Fibroblast of lung (primary cell): ENCODE results near the gene USP7. TPM values are rescaled to one million over a fixed set of nuclear protein-coding genes. Genes with fewer than 3 reads are reported as not detected.
A peak's percentile ranks its signal among the peaks of the same experiment; 100 is the strongest.

Source experiments
- DNase-seq, 2 donors: peaks; one replicate each; pipeline versions ENCODE4 v3.0.0 to v3.0.0-alpha.2; 2010; ENCODE audit warnings: low read depth in 2 of 2
- H2AFZ ChIP-seq: 2 replicates; pipeline ENCODE4 v1.5.1; 2012; ENCODE audit warnings: low read length, control low read depth, inconsistent platforms
- H3K27ac ChIP-seq: 2 replicates; pipeline ENCODE4 v1.5.1; 2011; ENCODE audit warnings: low read length, control low read depth; ENCODE audit not compliant: insufficient read depth
- H3K27me3 ChIP-seq: 2 replicates; pipeline ENCODE4 v1.5.1; 2011; ENCODE audit warnings: mild to moderate bottlenecking, low read length; ENCODE audit not compliant: control insufficient read depth, insufficient read depth
- H3K36me3 ChIP-seq: 2 replicates; pipeline ENCODE4 v1.5.1; 2011; ENCODE audit warnings: low read length; ENCODE audit not compliant: control insufficient read depth, insufficient read depth
- H3K4me1 ChIP-seq: 2 replicates; pipeline ENCODE4 v1.5.1; 2011; ENCODE audit warnings: low read length; ENCODE audit not compliant: control insufficient read depth, insufficient read depth; ENCODE audit errors: extremely low read depth
- H3K4me2 ChIP-seq: 2 replicates; pipeline ENCODE4 v1.5.1; 2011; ENCODE audit warnings: low read length, control low read depth; ENCODE audit not compliant: insufficient read depth; ENCODE audit errors: extremely low read depth
- H3K4me3 ChIP-seq, 4 experiments: fragments of 200-600 bp in 1 of 4; sonication (generic) in 1 of 4; replicated peaks in 1 of 4; 2 replicates each; pipeline ENCODE4 v1.5.1; 2011 to 2016; ENCODE audit warnings: low read length in 4 of 4, low read depth in 3 of 4, mild to moderate bottlenecking in 3 of 4, control low read depth in 2 of 4, inconsistent platforms in 1 of 4, mixed read lengths in 1 of 4; ENCODE audit not compliant: insufficient read depth in 1 of 4; ENCODE audit errors: control extremely low read depth in 1 of 4
- H3K79me2 ChIP-seq: 2 replicates; pipeline ENCODE4 v1.5.1; 2012; ENCODE audit warnings: mild to moderate bottlenecking, low read length, inconsistent platforms; ENCODE audit not compliant: control insufficient read depth, insufficient read depth
- H3K9ac ChIP-seq: 2 replicates; pipeline ENCODE4 v1.5.1; 2011; ENCODE audit warnings: mild to moderate bottlenecking, low read length, control low read depth; ENCODE audit not compliant: insufficient read depth
- H3K9me3 ChIP-seq: 2 replicates; pipeline ENCODE4 v1.5.1; 2012; ENCODE audit warnings: low read depth, low read length; ENCODE audit not compliant: control insufficient read depth, insufficient read depth
- H4K20me1 ChIP-seq: 2 replicates; pipeline ENCODE4 v1.5.1; 2011; ENCODE audit warnings: low read length; ENCODE audit not compliant: control insufficient read depth, insufficient read depth; ENCODE audit errors: extremely low read depth
- CTCF ChIP-seq, 2 donors: IDR thresholded peaks in 1 of 2; conservative IDR thresholded peaks in 1 of 2; 1 replicate in 1 of 2; 2 replicates in 1 of 2; pipeline ENCODE4 v1.5.1; 2011 to 2012; ENCODE audit warnings: low read length in 2 of 2, control low read depth in 1 of 2, inconsistent platforms in 1 of 2, low read depth in 1 of 2, mild to moderate bottlenecking in 1 of 2
- EZH2 ChIP-seq: IDR thresholded peaks from 2 replicates; pipeline ENCODE4 v1.5.1; 2012; ENCODE audit warnings: low read length, control low read depth, mild to moderate bottlenecking; ENCODE audit errors: missing control alignments
- polyA plus RNA-seq, 2 donors: library from polyadenylated mRNA; depleted of rRNA in 1 of 2; stranded (reverse) in 1 of 2; unstranded in 1 of 2; fragments of >200 nt; gene quantifications; 2 replicates each; pipeline ENCODE4 v1.2.1, GENCODE V29; 2011 to 2012; ENCODE audit warnings: missing spikeins in 1 of 2
- total RNA-seq: library from RNA; depleted of rRNA; stranded (reverse); fragments of >200 nt; gene quantifications from 2 replicates; pipeline ENCODE4 v1.2.1, GENCODE V29; 2014

The USP7 gene
- total and polyA plus RNA-seq, 2 donors (not counting 1 experiment from before 2014, with no cell fraction given): 22.5 to 48.7 TPM

DNA sequence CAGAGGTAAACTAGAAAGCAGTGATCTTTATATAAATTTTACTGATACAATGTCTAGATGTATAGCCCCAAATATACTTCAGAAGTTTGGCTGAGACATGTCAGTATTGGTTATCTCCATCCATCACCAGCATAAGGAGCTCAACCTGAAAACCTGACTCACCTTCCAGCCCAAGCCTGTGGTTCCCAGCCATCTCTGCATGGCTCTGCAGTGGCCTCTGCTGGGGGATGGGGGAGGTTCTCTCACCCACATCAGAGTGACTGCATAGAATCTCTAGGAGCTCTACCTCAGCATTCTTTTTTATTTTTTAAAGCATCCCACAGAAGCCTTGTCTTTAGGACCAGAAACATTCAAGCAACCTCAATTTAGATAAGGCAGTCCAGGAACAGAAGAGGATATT, 27.3 kb downstream of the USP7 start:
- no peak for TF ChIP-seq EZH2
- TF ChIP-seq CTCF (conservative IDR thresholded peaks at IDR 0.05 in 1 of 2, IDR thresholded peaks at IDR 0.05 in 1 of 2; ENCODE audit: low read depth in 1 of 2, low read length in 2 of 2): peak; percentile 57 to 71
- Histone ChIP-seq H3K27me3 (no peaks in the 10 kb centered on the region), H3K4me2 (no peak overlapping the region), H3K79me2 (peaks cover 97% of the 10 kb centered on the region), H3K36me3 (no peaks in the 10 kb centered on the region), H3K4me1 (no peaks in the 10 kb centered on the region), H3K27ac (no peak overlapping the region), H4K20me1 (peaks cover 21% of the 10 kb centered on the region), H3K9me3 (no peaks in the 10 kb centered on the region), H2AFZ (no peak overlapping the region), H3K9ac (no peak overlapping the region), H3K4me3 (no peak overlapping the region)
- peak; percentile 30 to 77 for DNase-seq

GRCh38 chr16:8935989-8936388, 27.7 kb downstream of the USP7 start:
- Histone ChIP-seq H3K9me3 (no peaks in the 10 kb centered on the region), H3K79me2 (peaks cover 96% of the 10 kb centered on the region), H3K4me1 (no peaks in the 10 kb centered on the region), H3K27me3 (no peaks in the 10 kb centered on the region), H3K27ac (no peak overlapping the region), H3K4me2 (no peak overlapping the region), H3K4me3 (no peak overlapping the region), H4K20me1 (peaks cover 22% of the 10 kb centered on the region), H3K9ac (no peak overlapping the region), H2AFZ (no peak overlapping the region), H3K36me3 (no peaks in the 10 kb centered on the region)
- no peak for DNase-seq
- TF ChIP-seq EZH2 (no peak), CTCF (conservative IDR thresholded peaks at IDR 0.05 in 1 of 2, IDR thresholded peaks at IDR 0.05 in 1 of 2; ENCODE audit: low read depth in 1 of 2, low read length in 2 of 2) (peak in 1 of 2 donors; percentile 28)

DNA sequence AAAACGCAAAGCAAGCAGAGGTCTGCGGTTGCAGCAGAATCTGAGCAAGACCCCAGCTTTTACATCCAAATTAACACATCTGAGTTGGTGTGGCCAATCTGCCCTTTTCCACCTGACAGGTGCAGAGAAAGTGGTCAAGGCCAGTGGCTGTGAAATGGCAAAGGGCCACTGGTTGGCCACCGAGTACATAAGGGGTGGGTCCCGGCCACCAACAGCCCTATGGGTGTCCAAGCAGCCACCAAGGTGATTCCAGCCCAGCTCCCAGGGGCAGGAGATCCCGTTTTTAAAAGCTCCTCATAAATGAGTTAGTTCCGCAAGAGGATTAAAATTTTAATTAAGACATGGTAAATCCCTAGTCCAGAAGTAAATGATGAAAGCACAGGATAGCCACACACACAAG, 29.1 kb downstream of the USP7 start:
- Histone ChIP-seq H3K9me3 (no peaks in the 10 kb centered on the region), H2AFZ (no peak overlapping the region), H3K27me3 (no peaks in the 10 kb centered on the region), H3K4me3 (no peak overlapping the region), H3K4me2 (no peak overlapping the region), H3K36me3 (peaks cover 2% of the 10 kb centered on the region), H3K4me1 (no peaks in the 10 kb centered on the region), H3K27ac (no peak overlapping the region), H3K9ac (no peak overlapping the region), H3K79me2 (peaks cover 92% of the 10 kb centered on the region), H4K20me1 (peaks cover 22% of the 10 kb centered on the region)
- no peak for TF ChIP-seq EZH2
- no peak for TF ChIP-seq CTCF (conservative IDR thresholded peaks at IDR 0.05 in 1 of 2, IDR thresholded peaks at IDR 0.05 in 1 of 2; ENCODE audit: low read depth in 1 of 2, low read length in 2 of 2)
- DNase-seq: no peak
